Measurements from ENCODE around the gene AKAP7.

Gene AKAP7

DNA sequence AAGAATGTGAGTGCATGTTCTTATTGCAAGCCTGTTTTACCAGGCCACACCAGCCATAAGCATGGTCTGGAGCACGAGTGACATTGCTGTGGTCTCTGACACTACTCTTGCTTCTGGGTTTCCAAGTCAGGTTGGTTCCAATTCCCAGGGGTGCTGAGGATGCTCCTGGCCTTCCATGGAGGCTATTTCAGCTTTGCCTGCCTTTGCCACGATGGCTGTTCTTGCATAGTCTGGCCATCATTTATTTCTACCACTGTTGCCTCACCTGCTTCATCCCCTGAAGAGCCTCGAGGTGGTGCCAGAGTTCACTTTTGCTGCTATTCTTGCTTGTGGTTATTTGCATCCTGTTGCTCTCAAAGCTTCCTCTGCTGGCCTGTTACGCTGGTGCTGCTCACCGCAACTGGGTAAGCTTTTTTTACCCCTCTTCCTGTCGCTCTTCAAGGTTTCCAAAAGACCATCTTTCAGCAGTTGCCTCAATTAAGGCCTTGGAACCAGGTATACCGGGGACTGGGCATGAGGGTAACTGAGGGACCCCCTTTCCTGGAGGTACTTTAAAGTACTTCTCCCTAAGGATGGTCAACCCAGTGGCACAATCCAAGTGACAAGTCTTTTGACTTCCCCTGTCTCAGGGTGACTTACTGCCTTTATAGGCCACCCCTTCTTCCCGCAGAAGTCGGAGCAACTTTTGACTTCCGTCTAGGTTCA is 64.5 kb downstream of the AKAP7 start:
- DNase-seq (ENCODE audit: low read depth in 2 of 2), result no peak

DNA sequence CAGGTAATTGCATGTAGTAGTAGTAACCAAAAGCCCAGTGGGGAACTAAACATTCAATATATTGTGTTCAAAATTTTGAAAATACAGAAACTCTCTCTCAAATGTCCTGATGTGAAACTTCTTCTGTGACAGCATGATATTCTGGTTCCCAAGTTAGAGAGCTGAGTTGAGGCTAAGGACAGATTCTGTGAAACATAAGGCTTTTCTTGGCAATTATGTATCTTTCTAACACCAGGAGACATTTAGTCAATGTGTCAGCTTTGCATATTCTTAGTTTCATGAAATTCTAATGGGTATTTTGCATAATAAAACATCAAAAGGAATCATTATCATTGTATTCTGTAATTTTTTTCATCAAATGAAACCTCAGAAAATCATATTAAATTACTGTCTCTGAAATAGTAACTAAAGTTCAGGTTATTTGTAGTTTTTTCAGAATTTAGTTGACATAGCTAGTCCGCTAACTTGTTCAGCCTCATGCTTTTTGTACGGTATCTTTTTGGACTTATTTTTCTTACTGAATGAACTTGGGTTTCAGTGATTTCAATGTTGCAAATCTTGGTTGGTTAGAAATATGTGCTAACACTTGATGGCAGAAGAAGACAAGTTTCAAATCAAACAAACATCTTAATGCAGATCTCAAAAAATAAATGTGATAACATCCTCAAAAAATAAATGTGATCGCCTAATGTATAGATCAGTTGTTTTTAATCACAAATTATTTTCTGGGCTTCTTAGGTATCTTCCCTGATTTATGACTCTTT is 70.4 kb downstream of the AKAP7 start:
- no peak for DNase-seq (ENCODE audit: low read depth in 2 of 2)

DNA sequence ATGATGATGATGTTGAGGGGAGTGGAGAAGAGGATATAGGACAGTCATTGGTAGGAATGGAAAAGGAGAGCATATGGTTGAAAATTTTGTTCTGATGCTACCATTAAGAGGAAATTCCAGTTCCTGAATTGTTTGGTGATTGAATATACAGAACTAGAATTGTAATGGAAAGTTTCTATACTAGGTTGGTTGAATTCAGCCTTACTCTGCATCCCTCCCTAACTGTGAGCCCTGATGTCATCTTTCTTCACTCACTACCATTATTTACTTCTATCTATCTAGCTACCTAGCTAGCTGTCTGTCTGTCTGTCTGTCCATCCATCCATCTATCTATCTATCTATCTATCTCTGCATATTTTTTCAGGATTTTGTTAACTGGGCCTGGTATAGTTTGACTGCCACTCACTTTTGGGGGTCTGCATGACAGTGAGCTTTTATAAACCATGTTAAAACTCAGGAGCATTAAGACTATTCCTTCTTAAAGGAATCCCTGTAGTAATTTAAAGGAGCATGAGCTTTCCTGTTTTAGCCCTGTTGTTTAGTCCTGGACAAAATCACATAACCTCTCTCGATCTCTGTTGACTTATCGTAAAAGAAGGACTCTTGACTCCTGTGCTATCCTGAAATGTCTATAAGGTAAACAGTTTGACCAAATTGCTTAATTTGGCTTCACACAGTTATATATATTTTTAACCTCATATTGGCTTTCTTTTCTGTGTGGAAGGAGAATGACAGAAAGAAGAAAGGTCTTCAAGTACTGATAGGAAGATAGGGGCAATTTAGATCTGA is 71.4 kb downstream of the AKAP7 start:
- DNase-seq (ENCODE audit: low read depth in 2 of 2), result no peak

DNA sequence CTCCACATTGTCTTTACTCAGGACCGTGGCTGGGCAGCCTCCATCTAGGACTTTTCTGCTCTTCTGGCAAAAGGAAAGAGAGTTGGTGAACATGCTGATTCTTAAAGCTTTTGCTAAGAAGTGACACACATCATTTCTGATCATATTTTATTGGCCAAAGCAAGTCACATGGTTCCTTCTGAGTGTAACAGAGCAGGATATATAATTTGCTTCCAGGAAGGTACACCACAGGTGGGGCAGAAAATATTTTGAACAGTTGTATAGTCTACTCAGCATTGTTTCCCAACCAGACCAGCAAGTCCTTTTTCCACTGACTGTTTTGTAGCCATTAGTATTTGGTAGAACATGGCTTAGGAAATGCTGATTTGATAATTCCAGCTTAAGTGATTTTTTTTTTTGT is 73.5 kb downstream of the AKAP7 start:
- no peak for DNase-seq (ENCODE audit: low read depth in 2 of 2)

DNA sequence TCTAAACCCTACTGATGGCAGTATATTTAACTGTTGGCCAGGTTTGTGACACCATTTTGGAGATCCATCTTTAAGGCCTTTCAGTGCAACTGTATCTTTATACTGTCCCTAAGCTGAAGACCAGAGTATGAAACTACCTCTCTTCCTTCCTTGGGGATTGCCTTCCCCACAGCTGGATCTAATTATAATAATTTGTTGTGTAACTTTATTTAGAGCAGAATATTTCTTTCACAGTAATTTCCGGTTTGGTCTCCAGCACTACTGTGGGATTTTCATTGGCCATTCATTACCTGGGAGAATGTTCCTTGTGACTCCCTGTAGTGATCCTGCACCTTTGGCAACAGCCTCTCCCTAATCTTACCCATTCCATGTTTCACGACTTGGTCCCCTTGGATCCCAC is 75.2 kb downstream of the AKAP7 start:
- DNase-seq (ENCODE audit: low read depth in 2 of 2), result peak in 1 of 2 experiments; percentile 23

DNA sequence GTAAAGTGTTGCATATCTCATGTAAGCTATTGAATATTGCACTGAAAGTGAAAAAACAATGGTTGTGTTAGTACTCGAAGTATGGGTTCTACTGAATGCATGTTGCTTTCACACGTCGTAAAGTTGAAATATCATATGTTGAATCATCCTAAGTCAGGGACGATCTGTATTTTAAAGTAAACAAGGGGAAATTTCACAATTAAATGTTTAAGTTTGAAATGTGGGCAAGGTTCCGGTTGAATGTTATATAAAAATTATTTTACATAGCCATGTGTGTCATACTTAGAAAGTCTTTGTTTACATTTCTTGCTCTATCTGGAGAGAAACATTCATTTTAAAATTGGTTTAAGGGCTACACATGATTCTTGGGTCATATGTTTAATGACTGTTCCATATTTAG is 76.8 kb downstream of the AKAP7 start:
- DNase-seq (ENCODE audit: low read depth in 2 of 2), result peak in 1 of 2 experiments; percentile 22

- no peak for DNase-seq (ENCODE audit: low read depth in 2 of 2)
These were observed 77.6 kb downstream of the AKAP7 start for GRCh38 chr6:131212913-131213312.

- peak in 1 of 2 experiments; percentile 39 for DNase-seq (ENCODE audit: low read depth in 2 of 2)
These were observed 78.3 kb downstream of the AKAP7 start for GRCh38 chr6:131213501-131213990.

DNA sequence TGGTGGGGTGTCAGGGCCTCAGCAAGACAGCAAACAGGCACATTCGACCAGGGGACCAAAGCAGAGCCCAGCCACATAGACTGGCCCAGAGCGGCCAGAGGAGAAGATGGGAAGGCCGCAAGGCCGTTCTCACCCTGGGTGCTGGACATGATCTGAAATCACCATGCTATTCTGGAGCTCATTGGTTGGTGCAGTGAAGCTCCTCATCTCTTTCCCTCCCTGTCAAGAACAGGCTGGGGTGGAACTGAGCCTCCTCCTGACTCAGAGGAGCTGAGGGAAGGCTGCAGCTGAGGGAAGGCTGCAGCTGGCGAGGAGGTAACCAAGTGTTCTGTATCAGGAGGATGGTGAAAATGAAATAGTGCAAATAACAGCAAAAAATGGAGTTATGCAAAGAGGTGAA is 80.0 kb downstream of the AKAP7 start:
- no peak for DNase-seq (ENCODE audit: low read depth in 2 of 2)

DNA sequence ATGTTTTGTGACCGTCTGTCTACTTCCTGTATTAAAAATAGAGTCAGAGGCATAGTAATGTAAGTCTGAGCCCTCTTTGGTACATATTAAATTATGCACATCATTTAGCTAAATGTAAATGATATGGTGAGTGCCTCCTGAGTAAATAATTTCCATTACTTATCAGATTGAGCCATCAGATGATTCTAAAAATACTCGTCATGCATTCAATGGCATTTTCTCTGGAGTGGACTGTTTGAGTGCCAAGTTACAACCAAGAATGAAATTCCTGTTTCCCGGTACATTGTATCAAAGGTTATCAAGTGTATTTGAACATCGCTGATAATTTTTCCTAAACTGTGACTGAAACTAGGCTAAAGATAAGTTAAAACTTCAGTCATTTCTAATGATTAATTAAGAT is 81.0 kb downstream of the AKAP7 start:
- no peak for DNase-seq (ENCODE audit: low read depth in 2 of 2)

- no peak for DNase-seq (ENCODE audit: low read depth in 2 of 2)
These were observed 87.5 kb downstream of the AKAP7 start for GRCh38 chr6:131222773-131223172.

DNA sequence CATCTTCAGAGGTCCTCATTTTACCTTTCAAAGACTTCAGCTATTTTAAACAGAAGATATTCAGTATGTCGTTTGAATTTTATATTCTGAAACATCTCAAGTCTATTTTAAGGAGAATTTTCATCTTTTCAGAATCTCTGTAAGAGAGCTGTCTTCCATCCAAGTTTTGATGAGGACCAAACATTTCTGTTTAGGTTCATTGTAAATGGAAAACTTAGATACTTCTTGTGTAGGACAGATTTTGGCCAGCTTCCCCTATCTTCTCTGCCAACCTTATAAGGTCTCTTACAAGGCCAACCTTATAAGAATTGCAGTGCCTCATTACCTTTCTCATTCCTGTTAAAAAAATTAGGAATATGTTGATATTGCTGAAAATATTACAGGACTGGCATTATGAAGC is 88.1 kb downstream of the AKAP7 start:
- DNase-seq (ENCODE audit: low read depth in 2 of 2), result no peak

- DNase-seq (ENCODE audit: low read depth in 2 of 2), result no peak
These were observed 89.9 kb downstream of the AKAP7 start for GRCh38 chr6:131225127-131225526.

- DNase-seq (ENCODE audit: low read depth in 2 of 2), result no peak
These were observed 90.7 kb downstream of the AKAP7 start for GRCh38 chr6:131225959-131226358.

- DNase-seq (ENCODE audit: low read depth in 2 of 2), result no peak
These were observed 91.3 kb downstream of the AKAP7 start for GRCh38 chr6:131226459-131227157.

DNA sequence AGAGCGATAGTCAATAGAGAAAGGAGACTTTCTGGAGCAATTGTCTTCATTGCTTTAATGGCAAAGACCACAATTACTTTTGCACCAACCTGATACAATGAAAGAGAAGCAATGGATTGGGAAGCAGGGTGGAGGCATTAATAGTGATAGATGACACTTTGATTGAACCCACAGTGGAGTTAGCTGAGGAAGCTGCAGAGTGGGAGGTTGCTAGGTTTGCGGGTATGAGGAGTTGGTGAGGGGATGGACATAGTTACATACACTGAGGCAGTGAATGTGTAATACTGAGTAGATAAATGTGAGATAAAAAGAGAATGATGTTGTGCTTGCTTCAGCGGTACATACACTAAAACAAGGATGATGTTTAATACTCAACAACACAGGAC is 91.9 kb downstream of the AKAP7 start:
- no peak for DNase-seq (ENCODE audit: low read depth in 2 of 2)

DNA sequence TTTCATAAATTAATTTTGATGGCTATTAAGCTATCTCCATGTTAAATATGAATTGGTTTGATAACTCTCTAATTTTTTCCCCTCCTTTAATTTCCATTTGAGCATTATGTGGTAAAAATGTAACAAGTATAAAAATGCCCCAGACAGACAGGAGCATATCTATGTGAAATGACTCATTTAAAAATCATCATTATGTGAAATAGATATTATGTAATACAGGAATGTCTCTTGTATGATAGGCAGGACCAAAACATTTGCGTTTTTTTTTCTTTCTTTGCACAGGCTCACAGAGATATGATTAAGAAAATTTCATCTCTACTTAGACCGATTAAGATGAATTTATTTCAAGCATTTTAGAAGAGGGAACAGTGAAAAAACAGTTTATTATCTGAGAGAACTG is 95.8 kb downstream of the AKAP7 start:
- DNase-seq (ENCODE audit: low read depth in 2 of 2), result no peak

GRCh38 chr6:131231891-131232290 is 96.6 kb downstream of the AKAP7 start:
- no peak for DNase-seq (ENCODE audit: low read depth in 2 of 2)

DNA sequence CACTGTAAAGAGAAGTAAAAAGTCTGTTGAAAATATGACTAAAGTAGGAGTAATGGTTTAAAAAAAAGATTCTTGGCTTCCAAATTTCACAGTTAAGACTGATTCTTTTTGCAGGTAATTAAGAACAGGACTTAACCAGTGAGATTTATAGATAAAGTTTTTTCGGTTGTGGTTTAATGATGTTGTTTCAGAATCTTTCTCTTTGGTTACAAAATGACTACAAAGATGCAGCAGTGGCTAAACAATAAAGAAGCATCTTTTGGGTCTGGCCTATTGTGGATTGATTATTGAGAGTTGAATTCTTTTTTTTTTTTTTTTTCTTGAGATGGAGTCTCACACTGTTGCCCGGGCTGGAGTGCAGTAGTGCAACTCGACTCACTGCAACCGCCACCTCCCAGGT is 109.7 kb downstream of the AKAP7 start:
- no peak for DNase-seq (ENCODE audit: low read depth in 2 of 2)

DNA sequence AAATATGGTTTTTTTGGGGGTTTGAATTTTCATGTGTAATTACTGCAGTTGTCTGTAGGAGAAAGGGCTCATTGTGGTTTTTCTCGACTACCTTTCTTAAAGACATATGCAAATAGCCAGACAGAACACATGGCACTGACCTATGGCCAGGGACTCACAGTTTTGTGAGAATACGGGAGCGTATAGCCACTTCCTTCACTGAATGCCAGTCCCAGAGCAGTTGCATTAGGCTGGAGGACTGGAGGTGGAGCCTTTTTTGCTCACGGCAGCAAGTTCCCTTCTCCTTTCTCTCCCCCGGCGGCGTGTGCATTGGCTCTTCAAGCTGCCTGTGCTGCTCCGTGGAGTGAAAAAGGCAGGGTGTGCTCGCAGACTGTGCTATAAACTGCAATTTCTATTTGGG is 114.9 kb downstream of the AKAP7 start:
- peak in 1 of 2 experiments; percentile 10 for DNase-seq (ENCODE audit: low read depth in 2 of 2)

DNA sequence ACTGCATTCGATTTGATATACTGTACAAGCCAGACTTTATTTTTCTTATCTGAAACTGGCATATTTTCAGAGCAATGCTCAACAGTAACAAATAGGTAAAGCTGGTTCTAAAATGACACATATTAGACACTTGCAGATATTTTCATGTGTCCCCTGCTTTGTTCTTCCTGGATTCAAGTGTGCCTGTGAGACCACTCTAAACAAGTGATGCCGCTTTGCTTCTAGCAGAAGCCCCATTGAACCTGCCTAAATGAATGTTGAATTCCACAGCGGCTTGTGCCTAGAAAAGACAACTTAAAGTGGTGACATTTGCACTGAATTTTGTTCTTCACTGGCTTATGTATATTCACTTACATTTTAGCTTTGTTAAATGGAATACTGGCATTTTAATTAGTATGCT is 115.7 kb downstream of the AKAP7 start:
- no peak for DNase-seq (ENCODE audit: low read depth in 2 of 2)
